ENCODE results near the gene CCDC73.

The CCDC73 gene

DNA sequence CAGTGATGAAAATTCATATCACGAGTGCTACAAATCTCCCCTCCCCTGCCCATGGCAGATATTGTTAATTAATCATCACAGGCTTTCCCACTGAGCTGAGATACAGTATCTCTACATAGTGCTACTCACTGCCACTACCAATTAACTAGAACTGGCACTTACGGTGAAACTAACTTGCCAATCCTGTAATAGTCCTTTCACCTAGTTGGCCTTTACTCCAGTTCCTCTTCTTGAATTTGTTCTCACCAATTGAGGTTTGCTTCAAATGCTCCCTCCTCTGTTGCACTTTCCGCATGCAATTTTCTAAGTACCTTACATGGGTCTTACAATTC is 23.4 kb upstream of the CCDC73 start:
- TF ChIP-seq, protein P1, sequence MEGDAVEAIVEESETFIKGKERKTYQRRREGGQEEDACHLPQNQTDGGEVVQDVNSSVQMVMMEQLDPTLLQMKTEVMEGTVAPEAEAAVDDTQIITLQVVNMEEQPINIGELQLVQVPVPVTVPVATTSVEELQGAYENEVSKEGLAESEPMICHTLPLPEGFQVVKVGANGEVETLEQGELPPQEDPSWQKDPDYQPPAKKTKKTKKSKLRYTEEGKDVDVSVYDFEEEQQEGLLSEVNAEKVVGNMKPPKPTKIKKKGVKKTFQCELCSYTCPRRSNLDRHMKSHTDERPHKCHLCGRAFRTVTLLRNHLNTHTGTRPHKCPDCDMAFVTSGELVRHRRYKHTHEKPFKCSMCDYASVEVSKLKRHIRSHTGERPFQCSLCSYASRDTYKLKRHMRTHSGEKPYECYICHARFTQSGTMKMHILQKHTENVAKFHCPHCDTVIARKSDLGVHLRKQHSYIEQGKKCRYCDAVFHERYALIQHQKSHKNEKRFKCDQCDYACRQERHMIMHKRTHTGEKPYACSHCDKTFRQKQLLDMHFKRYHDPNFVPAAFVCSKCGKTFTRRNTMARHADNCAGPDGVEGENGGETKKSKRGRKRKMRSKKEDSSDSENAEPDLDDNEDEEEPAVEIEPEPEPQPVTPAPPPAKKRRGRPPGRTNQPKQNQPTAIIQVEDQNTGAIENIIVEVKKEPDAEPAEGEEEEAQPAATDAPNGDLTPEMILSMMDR (conservative IDR thresholded peaks at IDR 0.05; ENCODE audit: control insufficient read depth, insufficient read depth, low read depth, low read length) = no peak
- no peak overlapping the region for H3K4me3 ChIP-seq (ENCODE audit: control insufficient read depth, low read depth, low read length)
- DNase-seq (ENCODE audit: low read depth) = no peak

- H3K4me3 ChIP-seq (ENCODE audit: control insufficient read depth, low read depth, low read length) = no peak overlapping the region
- DNase-seq (ENCODE audit: low read depth) = peak; percentile 26
- TF ChIP-seq, protein P1 (conservative IDR thresholded peaks at IDR 0.05; ENCODE audit: control insufficient read depth, insufficient read depth, low read depth, low read length) = no peak
Measured at GRCh38 chr11:32817181-32817851, 22.9 kb upstream of the CCDC73 start.

DNA sequence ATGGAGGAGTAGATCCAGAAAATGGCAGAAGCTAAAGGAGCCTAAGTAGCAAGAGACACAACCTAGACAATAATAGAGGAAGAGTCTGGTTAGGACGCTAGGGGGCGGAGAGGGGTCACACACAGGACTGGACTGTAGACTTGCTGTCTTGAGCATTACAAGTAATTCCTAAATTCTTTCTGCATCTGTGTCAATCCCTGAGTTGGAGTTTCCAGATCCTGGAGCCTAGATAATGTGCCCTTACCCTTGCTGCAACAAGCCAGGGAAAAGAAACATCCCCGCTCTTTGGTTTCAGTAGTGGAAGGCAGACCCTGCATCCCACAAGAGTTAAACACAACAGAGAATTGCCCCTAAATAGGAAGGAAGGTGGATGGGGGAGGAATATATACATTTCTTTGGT is 14.9 kb upstream of the CCDC73 start:
- TF ChIP-seq, protein P1 (conservative IDR thresholded peaks at IDR 0.05; ENCODE audit: control insufficient read depth, insufficient read depth, low read depth, low read length) = peak; percentile 91
- H3K4me3 ChIP-seq (ENCODE audit: control insufficient read depth, low read depth, low read length) = no peak overlapping the region
- DNase-seq (ENCODE audit: low read depth) = peak; percentile 76

DNA sequence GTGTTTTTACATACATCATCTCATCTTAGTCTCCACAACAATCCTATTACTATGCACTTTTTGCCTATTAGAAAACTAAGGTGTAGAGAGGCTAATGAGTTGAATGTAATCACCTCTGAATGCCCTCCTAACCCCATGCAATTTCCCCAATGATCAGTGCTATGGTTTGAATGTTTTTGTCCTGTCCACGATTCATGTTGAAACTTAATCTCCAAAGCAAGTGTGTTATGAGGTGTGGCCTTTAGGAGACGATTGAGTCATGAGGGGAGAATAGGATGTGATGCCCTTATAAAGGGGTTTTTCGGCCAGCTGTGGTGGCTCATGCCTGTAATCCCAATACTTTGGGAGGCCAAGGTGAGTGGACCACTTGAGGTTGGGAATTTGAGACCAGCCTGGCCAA is 2.0 kb upstream of the CCDC73 start:
- DNase-seq (ENCODE audit: low read depth) = no peak
- H3K4me3 ChIP-seq (ENCODE audit: control insufficient read depth, low read depth, low read length) = no peak overlapping the region
- TF ChIP-seq, protein P1 (conservative IDR thresholded peaks at IDR 0.05; ENCODE audit: control insufficient read depth, insufficient read depth, low read depth, low read length) = no peak

DNA sequence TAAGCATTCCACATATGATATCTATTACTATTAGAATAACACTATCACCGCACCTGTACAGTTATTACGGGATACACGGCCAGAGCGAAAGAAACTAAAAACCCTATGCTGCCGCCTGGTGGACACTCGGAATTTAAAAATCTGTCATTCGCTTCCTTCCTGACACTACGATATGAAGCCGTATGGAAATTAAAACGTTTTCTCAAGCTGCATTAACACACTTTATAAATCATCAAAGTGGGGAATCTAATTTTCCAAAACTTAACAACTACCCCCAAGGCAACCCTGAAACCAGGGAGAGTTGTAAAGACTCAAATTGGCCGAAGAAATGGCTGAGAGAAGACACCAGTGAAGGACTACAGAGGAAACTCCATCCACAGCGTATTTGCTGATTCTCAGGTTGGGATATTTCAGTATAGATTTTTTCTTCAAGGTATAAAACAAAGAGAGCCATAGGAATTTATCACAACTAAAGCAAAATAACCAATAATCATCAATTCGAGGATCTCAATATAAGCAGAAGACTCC is 1.4 kb downstream of the CCDC73 start:
- DNase-seq (ENCODE audit: low read depth) = peak; percentile 36
- TF ChIP-seq, protein P1 (conservative IDR thresholded peaks at IDR 0.05; ENCODE audit: control insufficient read depth, insufficient read depth, low read depth, low read length) = peak; percentile 70
- no peak overlapping the region for H3K4me3 ChIP-seq (ENCODE audit: control insufficient read depth, low read depth, low read length)

- TF ChIP-seq, protein P1 (conservative IDR thresholded peaks at IDR 0.05; ENCODE audit: control insufficient read depth, insufficient read depth, low read depth, low read length) = no peak
- no peak overlapping the region for H3K4me3 ChIP-seq (ENCODE audit: control insufficient read depth, low read depth, low read length)
- no peak for DNase-seq (ENCODE audit: low read depth)
Measured at GRCh38 chr11:32792111-32792947, 2.1 kb downstream of the CCDC73 start.
